ENCODE measurements around the gene GORASP2. TPM values are rescaled to one million over a fixed set of nuclear protein-coding genes. Genes with fewer than 3 reads are reported as not detected.

Gene GORASP2
- total RNA-seq, 1 donor from 2014 or later, result 77.7 TPM

- Mint-ChIP-seq H3K4me1 (ENCODE audit: unreplicated experiment) (no peaks in the 10 kb centered on the region), H3K4me3 (no peak overlapping the region), H3K9me3 (no peaks in the 10 kb centered on the region), H3K36me3 (peaks cover 29% of the 10 kb centered on the region), H3K27ac (no peak overlapping the region), H3K27me3 (no peaks in the 10 kb centered on the region)
- TF ChIP-seq CTCF (conservative IDR thresholded peaks at IDR 0.05), result no peak
- DNase-seq (ENCODE audit: extremely low spot score, unreplicated experiment), result no peak
Observed at GRCh38 chr2:171013851-171014250, 84.8 kb downstream of the GORASP2 start.

GRCh38 chr2:171016125-171016524 lies 87.1 kb downstream of the GORASP2 start:
- H3K9me3 Mint-ChIP-seq, result no peaks in the 10 kb centered on the region
- DNase-seq (ENCODE audit: extremely low spot score, unreplicated experiment), result no peak
- H3K27me3 Mint-ChIP-seq, result no peaks in the 10 kb centered on the region
- no peak for TF ChIP-seq CTCF (conservative IDR thresholded peaks at IDR 0.05)
- no peaks in the 10 kb centered on the region for H3K4me1 Mint-ChIP-seq (ENCODE audit: unreplicated experiment)
- no peak overlapping the region for H3K27ac Mint-ChIP-seq
- H3K36me3 Mint-ChIP-seq, result peaks cover 18% of the 10 kb centered on the region
- H3K4me3 Mint-ChIP-seq, result no peak overlapping the region

Other genes with a start within 250 kb of the GORASP2 start
- gene SP5, start 213.9 kb upstream of the GORASP2 start, total RNA-seq (ENCODE audit: low replicate concordance), result 1.1 and 4.4 TPM in 2 replicates
- gene ERICH2, start 158.9 kb upstream of the GORASP2 start, total RNA-seq (ENCODE audit: low replicate concordance), result not detected in 2 replicates
- 1.7 and 2.2 TPM in 2 replicates for gene GAD1, start 112.4 kb upstream of the GORASP2 start, total RNA-seq (ENCODE audit: low replicate concordance)
- 54.2 and 58.8 TPM in 2 replicates for gene TLK1, start 231.6 kb downstream of the GORASP2 start, total RNA-seq (ENCODE audit: low replicate concordance)

Measured in type B pancreatic cell (in vitro differentiated cells).